HEK293 (cell line): ENCODE measurements around the gene PHF20.
"Not testable (repeated sequence)": the region's sequence is repeated elsewhere in the genome, so short reads cannot be mapped to it uniquely, and the experiment has no call there.

Experiments used
- CTCF ChIA-PET: fragments of 350-600 bp; formaldehyde crosslinking; extraction: SDS; loops from one replicate; lab custom pipeline; 2021; ENCODE audit warnings: antibody characterized with exemption; lab: Yijun Ruan, JAX
- POLR2A ChIA-PET: fragments of 300-600 bp; formaldehyde crosslinking; extraction: SDS; loops from one replicate; lab custom pipeline; 2020; ENCODE audit warnings: antibody characterized with exemption, inconsistent platforms; lab: Yijun Ruan, JAX
- H3K27ac ChIP-seq: fragments of 200-500 bp; sonication (Bioruptor generic); 2 replicates; pipeline ENCODE4 v1.5.1; 2014; ENCODE audit warnings: low read depth, low read length, control low read depth, inconsistent platforms; ENCODE audit errors: extremely low read depth
- H3K36me3 ChIP-seq, 2 experiments: fragments of 200-500 bp in 1 of 2; sonication (Bioruptor generic) in 1 of 2; 1 replicate in 1 of 2; 2 replicates in 1 of 2; pipeline ENCODE4 v1.5.1; 2014 to 2017; ENCODE audit warnings: inconsistent platforms in 2 of 2, low read length in 2 of 2; ENCODE audit not compliant: control insufficient read depth in 2 of 2, insufficient read depth in 1 of 2
- H3K4me1 ChIP-seq: fragments of 200-500 bp; sonication (Bioruptor generic); 2 replicates; pipeline ENCODE4 v1.5.1; 2014; ENCODE audit warnings: mild to moderate bottlenecking, low read length, inconsistent platforms; ENCODE audit not compliant: control insufficient read depth, insufficient read depth
- H3K4me3 ChIP-seq: 2 replicates; pipeline ENCODE4 v1.5.1; 2011; ENCODE audit warnings: low read depth, mild to moderate bottlenecking, control low read depth, low read length, moderate library complexity
- H3K9me3 ChIP-seq: fragments of 200-500 bp; sonication (Bioruptor generic); 2 replicates; pipeline ENCODE4 v1.5.1; 2014; ENCODE audit warnings: low read depth, low read length, inconsistent platforms; ENCODE audit not compliant: control insufficient read depth, insufficient read depth
- EGR2 ChIP-seq: fragments of 450-650 bp; formaldehyde crosslinking; IDR thresholded peaks from 2 replicates; pipeline ENCODE4 v1.5.1; 2016; ENCODE audit warnings: low read depth, missing biosample characterization, missing genetic modification characterization
- GLIS1 ChIP-seq: fragments of 450-650 bp; formaldehyde crosslinking; IDR thresholded peaks from 2 replicates; pipeline ENCODE4 v1.5.1; 2016; ENCODE audit warnings: missing biosample characterization, missing genetic modification characterization
- IKZF3 ChIP-seq: fragments of 450-650 bp; IDR thresholded peaks from 2 replicates; pipeline ENCODE4 v1.5.0; 2018; ENCODE audit warnings: missing biosample characterization, mild to moderate bottlenecking, missing genetic modification characterization, moderate library complexity
- OSR2 ChIP-seq: fragments of 450-650 bp; formaldehyde crosslinking; IDR thresholded peaks from 2 replicates; pipeline ENCODE4 v1.5.1; 2016; ENCODE audit warnings: missing biosample characterization, missing genetic modification characterization
- SCRT1 ChIP-seq: fragments of 450-650 bp; formaldehyde crosslinking; IDR thresholded peaks from 2 replicates; pipeline ENCODE4 v1.5.1; 2016; ENCODE audit warnings: missing biosample characterization, missing genetic modification characterization, borderline replicate concordance
- YY1 ChIP-seq: fragments of 450-650 bp; formaldehyde crosslinking; IDR thresholded peaks from 2 replicates; pipeline ENCODE4 v1.5.1; 2018; ENCODE audit warnings: missing biosample characterization, missing genetic modification characterization
- YY2 ChIP-seq: fragments of 450-650 bp; formaldehyde crosslinking; IDR thresholded peaks from 2 replicates; pipeline ENCODE4 v1.5.1; 2016; ENCODE audit warnings: missing biosample characterization, missing genetic modification characterization
- ZFHX2 ChIP-seq: fragments of 450-650 bp; formaldehyde crosslinking; conservative IDR thresholded peaks from 2 replicates; pipeline ENCODE4 v1.5.1; 2016; ENCODE audit warnings: missing biosample characterization, missing genetic modification characterization
- ZNF114 ChIP-seq: fragments of 450-650 bp; formaldehyde crosslinking; IDR thresholded peaks from 2 replicates; pipeline ENCODE4 v1.5.0; 2017; ENCODE audit warnings: missing biosample characterization, missing genetic modification characterization
- ZNF155 ChIP-seq: fragments of 450-650 bp; formaldehyde crosslinking; IDR thresholded peaks from 2 replicates; pipeline ENCODE4 v1.5.1; 2016; ENCODE audit warnings: missing biosample characterization, missing genetic modification characterization
- ZNF157 ChIP-seq: fragments of 450-650 bp; formaldehyde crosslinking; IDR thresholded peaks from 2 replicates; pipeline ENCODE4 v1.5.1; 2016; ENCODE audit warnings: missing biosample characterization, missing genetic modification characterization
- ZNF214 ChIP-seq: fragments of 450-650 bp; formaldehyde crosslinking; IDR thresholded peaks from 2 replicates; pipeline ENCODE4 v1.5.1; 2017; ENCODE audit warnings: missing biosample characterization, mild to moderate bottlenecking, missing genetic modification characterization, borderline replicate concordance
- ZNF311 ChIP-seq: fragments of 450-650 bp; formaldehyde crosslinking; IDR thresholded peaks from 2 replicates; pipeline ENCODE4 v1.5.1; 2017; ENCODE audit warnings: missing biosample characterization, missing genetic modification characterization, borderline replicate concordance
- ZNF416 ChIP-seq: fragments of 450-650 bp; formaldehyde crosslinking; IDR thresholded peaks from 2 replicates; pipeline ENCODE4 v1.5.1; 2016; ENCODE audit warnings: missing biosample characterization, missing genetic modification characterization
- ZNF529 ChIP-seq: fragments of 450-650 bp; formaldehyde crosslinking; IDR thresholded peaks from 2 replicates; pipeline ENCODE4 v1.5.1; 2017; ENCODE audit warnings: missing genetic modification characterization, missing biosample characterization; ENCODE audit not compliant: insufficient replicate concordance
- ZNF660 ChIP-seq: fragments of 450-650 bp; IDR thresholded peaks from 2 replicates; pipeline ENCODE4 v1.5.1; 2018; ENCODE audit warnings: missing biosample characterization, mild to moderate bottlenecking, missing genetic modification characterization
- ZNF677 ChIP-seq: fragments of 450-650 bp; IDR thresholded peaks from 2 replicates; pipeline ENCODE4 v1.5.0; 2018; ENCODE audit warnings: missing biosample characterization, mild to moderate bottlenecking, missing genetic modification characterization, moderate library complexity
- ZNF76 ChIP-seq: fragments of 450-650 bp; formaldehyde crosslinking; IDR thresholded peaks from 2 replicates; pipeline ENCODE4; 2016; ENCODE audit warnings: low read depth, missing biosample characterization, missing genetic modification characterization, borderline replicate concordance
- ZNF776 ChIP-seq: fragments of 450-650 bp; formaldehyde crosslinking; IDR thresholded peaks from 2 replicates; pipeline ENCODE4 v1.5.0; 2017; ENCODE audit warnings: missing biosample characterization, missing genetic modification characterization, borderline replicate concordance
- TF ChIP-seq, protein P1 (sequence below): fragments of 450-650 bp; formaldehyde crosslinking; IDR thresholded peaks from 2 replicates; pipeline ENCODE4 v1.5.1; 2016; ENCODE audit warnings: missing biosample characterization, missing genetic modification characterization
- TF ChIP-seq, protein P2 (sequence below): fragments of 450-650 bp; formaldehyde crosslinking; conservative IDR thresholded peaks from 2 replicates; pipeline ENCODE4 v1.5.1; 2016; ENCODE audit warnings: low read depth, missing biosample characterization, missing genetic modification characterization

The PHF20 gene

DNA sequence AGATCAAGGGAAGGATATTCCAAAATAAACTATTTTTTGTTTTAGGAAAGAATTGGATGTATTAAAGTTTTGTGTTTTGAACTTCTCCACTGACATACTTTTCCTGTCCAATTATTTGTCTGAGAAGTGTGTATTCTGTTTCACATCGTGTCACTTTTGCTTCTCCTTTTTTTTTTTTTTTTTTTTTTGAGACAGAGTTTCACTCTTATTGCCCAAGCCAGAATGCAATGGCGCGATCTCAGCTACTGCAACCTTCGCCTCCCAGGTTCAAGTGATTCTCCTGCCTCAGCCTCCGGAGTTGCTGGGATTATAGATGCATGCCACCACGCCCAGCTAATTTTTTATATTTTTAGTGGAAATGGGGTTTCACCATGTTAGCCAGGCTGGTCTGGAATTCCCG, 123.7 kb downstream of the PHF20 start:
- H3K4me3 ChIP-seq, H3K9me3 ChIP-seq, H3K36me3 ChIP-seq, POLR2A ChIA-PET, H3K4me1 ChIP-seq, H3K27ac ChIP-seq: not testable (repeated sequence)
- CTCF ChIA-PET, result interaction anchor here (2.3 kb wide), 1 partner anchor 11 kb away, joined by 8 read pairs; no protein-coding TSS in a partner anchor

DNA sequence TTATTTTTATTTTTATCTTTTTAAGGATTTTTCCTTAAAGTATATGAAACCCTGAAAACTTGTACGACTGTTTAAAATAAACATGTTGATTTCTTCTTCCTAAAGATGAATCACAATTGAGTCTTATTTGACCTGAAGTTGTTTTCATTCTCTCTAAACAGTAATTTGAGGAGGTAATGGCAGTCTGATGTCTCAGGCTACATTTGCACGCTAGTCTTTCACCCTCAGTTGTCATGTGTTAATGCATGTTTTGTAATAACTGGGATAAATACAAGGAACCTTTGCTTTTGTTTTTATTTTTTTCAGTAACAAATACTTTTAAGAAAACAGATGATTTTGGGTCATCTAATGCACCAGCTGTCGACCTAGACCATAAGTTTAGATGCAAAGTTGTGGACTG, 127.2 kb downstream of the PHF20 start:
- Histone ChIP-seq H3K4me1 (no peaks in the 10 kb centered on the region), H3K9me3 (no peaks in the 10 kb centered on the region), H3K36me3 (peaks cover 0 to 11% of the 10 kb centered on the region in 2 experiments; a peak in 1 of 3 replicates), H3K27ac (no peak overlapping the region), H3K4me3 (no peak overlapping the region)
- POLR2A ChIA-PET, result interaction anchor here (0.5 kb wide), 1 partner anchor 720 kb away, joined by 3 read pairs; no protein-coding TSS in a partner anchor
- TF ChIP-seq, protein P1, sequence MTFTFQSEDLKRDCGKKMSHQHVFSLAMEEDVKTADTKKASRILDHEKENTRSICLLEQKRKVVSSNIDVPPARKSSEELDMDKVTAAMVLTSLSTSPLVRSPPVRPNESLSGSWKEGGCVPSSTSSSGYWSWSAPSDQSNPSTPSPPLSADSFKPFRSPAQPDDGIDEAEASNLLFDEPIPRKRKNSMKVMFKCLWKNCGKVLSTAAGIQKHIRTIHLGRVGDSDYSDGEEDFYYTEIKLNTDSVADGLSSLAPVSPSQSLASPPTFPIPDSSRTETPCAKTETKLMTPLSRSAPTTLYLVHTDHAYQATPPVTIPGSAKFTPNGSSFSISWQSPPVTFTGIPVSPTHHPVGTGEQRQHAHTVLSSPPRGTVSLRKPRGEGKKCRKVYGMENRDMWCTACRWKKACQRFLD, result no peak
- TF ChIP-seq ZNF677 (tag by site-specific recombination) (no peak), OSR2 (no peak)
- CTCF ChIA-PET, result no interaction called here

DNA sequence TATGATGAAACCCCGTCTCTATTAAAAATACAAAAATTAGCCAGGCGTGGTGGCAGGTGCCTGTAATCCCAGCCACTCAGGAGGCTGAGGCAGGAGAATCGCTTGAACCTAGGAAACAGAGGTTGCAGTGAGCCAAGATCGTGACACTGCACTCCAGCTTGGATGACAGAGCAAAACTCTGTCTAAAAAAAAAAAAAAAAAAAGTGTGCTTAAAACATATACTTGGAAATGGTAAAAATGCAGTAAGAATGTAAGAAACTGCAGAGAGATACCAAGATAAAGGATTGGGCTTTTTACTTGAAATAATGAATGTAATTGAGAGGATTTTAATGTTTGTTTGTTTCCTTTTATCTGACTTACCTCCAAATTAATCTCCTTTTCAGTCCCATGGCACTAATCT, 129.4 kb downstream of the PHF20 start:
- H3K9me3 ChIP-seq, H3K27ac ChIP-seq, POLR2A ChIA-PET, H3K4me3 ChIP-seq, H3K4me1 ChIP-seq: not testable (repeated sequence)
- peaks cover 0 to 11% of the 10 kb centered on the region in 2 experiments; a peak in 1 of 3 replicates for H3K36me3 ChIP-seq
- CTCF ChIA-PET, result interaction anchor here (0.7 kb wide), 1 partner anchor 90 kb away, joined by 4 read pairs; no protein-coding TSS in a partner anchor

DNA sequence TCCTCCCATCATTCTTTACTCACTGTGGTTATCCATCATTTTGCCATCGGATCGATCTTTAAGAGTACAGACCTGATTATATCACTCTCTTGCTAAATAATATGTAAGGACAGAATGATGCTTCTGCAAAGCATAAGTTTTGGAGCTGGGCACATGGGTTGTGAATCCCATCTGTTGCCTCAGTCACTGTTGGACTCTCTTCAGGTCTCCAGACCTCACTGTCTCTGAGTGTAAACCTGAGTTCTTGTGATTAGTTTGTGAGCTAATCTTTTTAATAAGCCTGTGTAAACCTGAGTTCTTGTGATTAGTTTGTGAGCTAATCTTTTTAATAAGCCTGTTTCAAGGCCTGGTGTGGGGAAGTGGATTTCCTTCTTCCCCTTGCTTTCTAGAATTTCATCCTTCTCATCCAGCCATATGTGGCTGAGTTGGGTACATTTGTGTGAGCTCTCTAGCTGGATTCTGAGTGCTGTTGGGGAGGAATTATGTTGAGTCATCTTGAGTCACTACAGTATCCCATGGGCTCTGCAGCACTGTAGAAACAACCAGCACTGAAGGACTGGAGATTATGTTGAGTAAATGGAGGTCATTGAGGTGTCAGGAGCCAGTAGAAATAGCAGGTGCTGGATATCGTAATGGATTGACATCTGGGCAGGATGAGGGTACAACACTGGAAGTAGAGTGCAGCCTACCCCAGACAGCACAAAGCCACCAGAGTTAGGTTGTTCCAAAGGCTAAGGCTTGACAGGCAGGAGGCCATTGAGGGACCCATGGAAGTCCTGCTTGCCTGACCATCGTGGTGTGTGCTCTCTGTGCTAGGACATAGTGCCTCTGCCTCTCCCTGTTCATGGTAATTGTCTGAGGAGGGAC, 130.1 kb downstream of the PHF20 start:
- no peak for TF ChIP-seq ZNF76
- TF ChIP-seq YY1 (tag by site-specific recombination), result no peak
- TF ChIP-seq EGR2, result no peak
- no peak for TF ChIP-seq ZNF157 (tag by site-specific recombination)
- TF ChIP-seq YY2 (tag by site-specific recombination), result no peak
- TF ChIP-seq GLIS1 (tag by site-specific recombination), result no peak
- TF ChIP-seq, protein P2, sequence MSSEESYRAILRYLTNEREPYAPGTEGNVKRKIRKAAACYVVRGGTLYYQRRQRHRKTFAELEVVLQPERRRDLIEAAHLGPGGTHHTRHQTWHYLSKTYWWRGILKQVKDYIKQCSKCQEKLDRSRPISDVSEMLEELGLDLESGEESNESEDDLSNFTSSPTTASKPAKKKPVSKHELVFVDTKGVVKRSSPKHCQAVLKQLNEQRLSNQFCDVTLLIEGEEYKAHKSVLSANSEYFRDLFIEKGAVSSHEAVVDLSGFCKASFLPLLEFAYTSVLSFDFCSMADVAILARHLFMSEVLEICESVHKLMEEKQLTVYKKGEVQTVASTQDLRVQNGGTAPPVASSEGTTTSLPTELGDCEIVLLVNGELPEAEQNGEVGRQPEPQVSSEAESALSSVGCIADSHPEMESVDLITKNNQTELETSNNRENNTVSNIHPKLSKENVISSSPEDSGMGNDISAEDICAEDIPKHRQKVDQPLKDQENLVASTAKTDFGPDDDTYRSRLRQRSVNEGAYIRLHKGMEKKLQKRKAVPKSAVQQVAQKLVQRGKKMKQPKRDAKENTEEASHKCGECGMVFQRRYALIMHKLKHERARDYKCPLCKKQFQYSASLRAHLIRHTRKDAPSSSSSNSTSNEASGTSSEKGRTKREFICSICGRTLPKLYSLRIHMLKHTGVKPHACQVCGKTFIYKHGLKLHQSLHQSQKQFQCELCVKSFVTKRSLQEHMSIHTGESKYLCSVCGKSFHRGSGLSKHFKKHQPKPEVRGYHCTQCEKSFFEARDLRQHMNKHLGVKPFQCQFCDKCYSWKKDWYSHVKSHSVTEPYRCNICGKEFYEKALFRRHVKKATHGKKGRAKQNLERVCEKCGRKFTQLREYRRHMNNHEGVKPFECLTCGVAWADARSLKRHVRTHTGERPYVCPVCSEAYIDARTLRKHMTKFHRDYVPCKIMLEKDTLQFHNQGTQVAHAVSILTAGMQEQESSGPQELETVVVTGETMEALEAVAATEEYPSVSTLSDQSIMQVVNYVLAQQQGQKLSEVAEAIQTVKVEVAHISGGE (tag by site-specific recombination), result no peak
- no peak for TF ChIP-seq ZNF529 (tag by site-specific recombination)
- no peak for TF ChIP-seq ZNF214 (tag by site-specific recombination)
- no peak for TF ChIP-seq ZFHX2
- no peak for TF ChIP-seq ZNF155 (tag by site-specific recombination)
- TF ChIP-seq IKZF3 (tag by site-specific recombination), result no peak
- no peak for TF ChIP-seq ZNF776
- TF ChIP-seq ZNF416 (tag by site-specific recombination), result no peak
- TF ChIP-seq SCRT1 (tag by site-specific recombination), result no peak
- TF ChIP-seq ZNF311 (tag by site-specific recombination), result no peak
- no peak for TF ChIP-seq ZNF114 (tag by site-specific recombination)
- no peak for TF ChIP-seq ZNF660
- POLR2A ChIA-PET, result no interaction called here
- Histone ChIP-seq H3K9me3 (no peaks in the 10 kb centered on the region), H3K27ac (no peak overlapping the region), H3K4me1 (no peaks in the 10 kb centered on the region), H3K4me3 (no peak overlapping the region), H3K36me3 (peaks cover 0 to 13% of the 10 kb centered on the region in 2 experiments; a peak in 1 of 3 replicates)
- CTCF ChIA-PET, result interaction anchor here (0.6 to 0.7 kb wide), 2 partner anchors 13 to 89 kb away, joined by 3 to 4 read pairs; no protein-coding TSS in a partner anchor
